K562 (cell line): Measurements from ENCODE around the gene ZNF609. TPM values are rescaled to one million over a fixed set of nuclear protein-coding genes. Genes with fewer than 3 reads are reported as not detected.

Experiments
- ATAC-seq: fragments of 200-7000 bp; cut with Tn5 transposase; 3 replicates; pipeline ENCODE4 v1.9.1; 2020; ENCODE audit warnings: moderate library complexity
- BruUV-seq: library from RNA; stranded (reverse); fragments of 400-500 nt; replicated peaks from 2 replicates; lab custom pipeline; 2021; lab: Mats Ljungman, UMichigan
- CTCF ChIA-PET: fragments of 300-600 bp; formaldehyde crosslinking; extraction: SDS; loops from one replicate; lab custom pipeline; 2021; ENCODE audit warnings: low intra/inter-chr PET ratio; lab: Yijun Ruan, JAX
- POLR2A ChIA-PET: fragments of 300-600, 350-650 bp; sonication (Branson Sonifier 250); formaldehyde crosslinking; extraction: SDS; loops from one replicate; lab custom pipeline; 2021; ENCODE audit warnings: antibody characterized with exemption, inconsistent platforms; lab: Yijun Ruan, JAX
- DNase-seq, 4 experiments: peaks; one replicate each; pipeline versions ENCODE4 v3.0.0 to v3.0.0-alpha.2; 2011 to 2018; ENCODE audit warnings: low spot score in 3 of 4, mixed read lengths in 3 of 4; ENCODE audit errors: extremely low read depth in 1 of 4
- FAIRE-seq: peaks from 2 replicates; lab custom pipeline; 2011; peaks lifted over from hg19 to GRCh38; lab: Jason Lieb, UNC
- H2AFZ ChIP-seq: 2 replicates; pipeline ENCODE4 v1.6.0; 2011; ENCODE audit warnings: low read depth, low read length, control low read depth, inconsistent platforms
- H3K27ac ChIP-seq: fragments of 200-600 bp; 3 replicates; pipeline ENCODE4 v1.8.0; 2011; ENCODE audit warnings: low read depth, mild to moderate bottlenecking, control low read depth, inconsistent platforms, low read length, moderate library complexity, mixed read lengths; ENCODE audit errors: extremely low read depth
- H3K27me3 ChIP-seq, 2 experiments: fragments of 300-600 bp in 1 of 2; 2 replicates in 1 of 2; 3 replicates in 1 of 2; pipeline versions ENCODE4 v1.6.0 to v1.8.0; 2011; ENCODE audit warnings: inconsistent platforms in 2 of 2, low read length in 2 of 2, mild to moderate bottlenecking in 1 of 2, mixed read lengths in 1 of 2, moderate library complexity in 1 of 2; ENCODE audit not compliant: control insufficient read depth in 2 of 2, insufficient read depth in 2 of 2
- H3K36me3 ChIP-seq: fragments of 300-600 bp; 3 replicates; pipeline ENCODE4 v1.8.0; 2011; ENCODE audit warnings: mild to moderate bottlenecking, low read length, inconsistent platforms; ENCODE audit not compliant: control insufficient read depth, insufficient read depth
- H3K4me1 ChIP-seq, 2 experiments: fragments of 200-600 bp in 1 of 2; replicated peaks in 1 of 2; 2 replicates in 1 of 2; 3 replicates in 1 of 2; pipeline versions ENCODE4 v1.5.1 to v1.8.0; 2011; ENCODE audit warnings: inconsistent platforms in 2 of 2, low read length in 2 of 2, mild to moderate bottlenecking in 1 of 2, mixed read lengths in 1 of 2, moderate library complexity in 1 of 2; ENCODE audit not compliant: control insufficient read depth in 2 of 2, insufficient read depth in 2 of 2
- H3K4me2 ChIP-seq: 2 replicates; pipeline ENCODE4 v1.6.1; 2011; ENCODE audit warnings: low read length, control low read depth, inconsistent platforms, mixed read lengths; ENCODE audit not compliant: insufficient read depth
- H3K4me3 ChIP-seq: fragments of 200-600 bp; sonication (generic), shearing (Covaris generic); 2 replicates; pipeline ENCODE4 v1.5.1; 2016; ENCODE audit warnings: control low read depth, inconsistent platforms
- H3K79me2 ChIP-seq: fragments of 200-600 bp; 3 replicates; pipeline ENCODE4 v1.8.0; 2011; ENCODE audit warnings: low read length, inconsistent platforms; ENCODE audit not compliant: control insufficient read depth, insufficient read depth
- H3K9ac ChIP-seq, 2 experiments: 2 replicates each; pipeline versions ENCODE4 v1.6.0 to v1.6.1; 2011; ENCODE audit warnings: low read depth in 2 of 2, low read length in 2 of 2, control low read depth in 1 of 2, inconsistent platforms in 1 of 2, mild to moderate bottlenecking in 1 of 2, mixed read lengths in 1 of 2; ENCODE audit not compliant: insufficient read depth in 1 of 2
- H3K9me1 ChIP-seq: one replicate; pipeline ENCODE4 v1.6.0; 2011; ENCODE audit warnings: inconsistent platforms, mild to moderate bottlenecking, low read length, moderate library complexity; ENCODE audit not compliant: control insufficient read depth, insufficient read depth
- H3K9me3 ChIP-seq: replicated peaks from 2 replicates; pipeline ENCODE4 v1.5.1; 2011; ENCODE audit warnings: low read depth, low read length, inconsistent platforms; ENCODE audit not compliant: control insufficient read depth, insufficient read depth
- H4K20me1 ChIP-seq: replicated peaks from 2 replicates; pipeline ENCODE4 v1.6.1; 2011; ENCODE audit warnings: low read length, inconsistent platforms, mixed read lengths; ENCODE audit not compliant: control insufficient read depth, insufficient read depth
- RAD21 ChIP-seq, 2 experiments: fragments of 250-450 bp in 1 of 2; fragments of 450-650 bp in 1 of 2; sonication (Bioruptor Pico) in 1 of 2; formaldehyde crosslinking in 1 of 2; IDR thresholded peaks in 1 of 2; conservative IDR thresholded peaks in 1 of 2; 2 replicates each; pipeline versions ENCODE4 v1.4.0 to v1.8.0; 2020 to 2022; ENCODE audit warnings: mild to moderate bottlenecking in 2 of 2, moderate library complexity in 1 of 2
- WGBS: fragments of 100-300 bp; shearing (Covaris generic); methylation state at CpG from one replicate; pipeline ENCODE4 v1.1.6; 2016; ENCODE audit warnings: low coverage, mixed read lengths; ENCODE audit not compliant: insufficient coverage; ENCODE audit errors: missing lambda C conversion rate; 5-methylcytosine and 5-hydroxymethylcytosine counted together
- in situ Hi-C: fragments of 300-500 bp; cut with MboI; formaldehyde crosslinking; loops from 4 replicates; pipeline ENCODE4 v1.15.0; 2018; ENCODE audit warnings: inconsistent platforms, mixed read lengths
- intact Hi-C: fragments of 100-400 bp; cut with micrococcal nuclease; formaldehyde crosslinking; loops from 2 replicates; pipeline ENCODE4 v1.14.2; 2022
- polyA plus RNA-seq, 8 experiments: library from polyadenylated mRNA; depleted of rRNA in 4 of 8; stranded (reverse) in 5 of 8; unstranded in 3 of 8; fragments of >200 nt; fragmentation: Nextera tagmentation in 2 of 8; fragmentation: Illumina TruSeq in 1 of 8; extraction: Ambion mirVana in 2 of 8; extraction: Trizol in 1 of 8; gene quantifications; 2 replicates each; pipeline versions ENCODE4 v1.2.1 to v1.2.3, GENCODE V29; 2011 to 2014; ENCODE audit warnings: inconsistent platforms in 1 of 8, missing spikeins in 1 of 8
- total RNA-seq, 7 experiments: library from RNA; depleted of rRNA in 6 of 7; stranded (reverse); fragments of >200 nt in 6 of 7; fragmentation: Illumina TruSeq in 2 of 7; extraction: Trizol in 2 of 7; gene quantifications; 2 replicates each; pipeline versions ENCODE4 v1.2.1 to v1.2.3, GENCODE V29; 2011 to 2021; ENCODE audit warnings: low replicate concordance in 1 of 7
- TF ChIP-seq, protein P1 (sequence below), 3 experiments: IDR thresholded peaks in 2 of 3; conservative IDR thresholded peaks in 1 of 3; 2 replicates each; pipeline ENCODE4 v1.5.1; 2011 to 2012; ENCODE audit warnings: low read length in 3 of 3, mild to moderate bottlenecking in 3 of 3, control low read depth in 2 of 3, improper control_type of control experiment in 1 of 3, inconsistent platforms in 1 of 3, low read depth in 1 of 3, mixed read lengths in 1 of 3, moderate library complexity in 1 of 3; ENCODE audit not compliant: insufficient read depth in 2 of 3
- TF ChIP-seq, protein P2 (sequence below), 2 experiments: fragments of 450-650 bp; formaldehyde crosslinking in 1 of 2; IDR thresholded peaks; 2 replicates each; pipeline versions ENCODE4 v1.4.0 to v1.6.1; 2014 to 2020; ENCODE audit warnings: mild to moderate bottlenecking in 2 of 2, borderline replicate concordance in 1 of 2, low read depth in 1 of 2
- TF ChIP-seq, protein P3 (sequence below): fragments of 200-800 bp; sonication (Bioruptor generic); IDR thresholded peaks from 2 replicates; pipeline ENCODE4 v1.6.1; 2017; ENCODE audit warnings: missing genetic modification characterization, missing compliant biosample characterization

Gene ZNF609
- total and polyA plus RNA-seq, 9 of the 15 experiments (the other 6 are each of a cell fraction or from before 2014, with no cell fraction given) = 3.0 to 38.7 (median 17.8) TPM

DNA sequence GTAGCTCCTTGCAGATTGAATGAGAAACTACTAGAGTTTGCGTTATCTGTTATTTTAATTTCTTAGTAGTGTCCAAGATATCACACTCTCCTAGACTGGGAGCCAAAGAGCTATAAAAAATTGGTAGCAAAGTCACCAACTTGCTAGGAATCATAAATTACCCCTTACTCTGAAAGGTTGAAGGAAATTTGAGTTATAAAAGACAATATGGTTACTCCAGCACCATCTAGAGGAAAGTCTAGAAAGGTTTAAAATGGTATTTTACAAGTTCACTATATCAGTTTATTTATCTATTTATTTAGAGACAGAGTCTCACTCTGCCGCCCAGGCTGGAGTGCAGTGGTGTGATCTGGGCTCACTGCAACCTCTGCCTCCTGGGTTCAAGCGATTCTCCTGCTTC lies 193.4 kb downstream of the ZNF609 start:
- Histone ChIP-seq H3K9me1 (no peaks in the 10 kb centered on the region), H3K4me2 (no peak overlapping the region), H3K9me3 (no peaks in the 10 kb centered on the region), H2AFZ (no peak overlapping the region), H3K27me3 (no peaks in the 10 kb centered on the region), H3K4me3 (no peak overlapping the region), H3K36me3 (peaks cover 10% of the 10 kb centered on the region; the same call in 2 of the 3 replicates), H3K79me2 (peaks cover 25% of the 10 kb centered on the region), H3K4me1 (no peaks in the 10 kb centered on the region; a peak in 2 of 5 replicates), H3K9ac (no peak overlapping the region), H3K27ac (no peak overlapping the region), H4K20me1 (no peaks in the 10 kb centered on the region)
- peak; percentile 40; the same call in 2 of the 3 replicates for ATAC-seq
- in situ Hi-C loops (loop anchor here (25.0 kb wide), 1 partner anchor 441 kb away; no protein-coding TSS in a partner anchor), intact Hi-C loops (loop anchor here (10.0 kb wide), 1 partner anchor 229 kb away; no protein-coding TSS in a partner anchor)
- ChIA-PET POLR2A (interaction anchor here (0.7 to 1.3 kb wide), 3 partner anchors 15 to 19 kb away, joined by 3 to 4 read pairs (median 3); no protein-coding TSS in a partner anchor), CTCF (interaction anchor here (0.6 to 1.6 kb wide), 4 partner anchors 49 to 444 kb away, joined by 3 to 6 read pairs (median 3); no protein-coding TSS in a partner anchor)
- 62% methylated on average over 3 of the region's 3 CpGs for WGBS
- no peak for DNase-seq
- no TSS peak for BruUV-seq
- FAIRE-seq = peak; percentile 6
- TF ChIP-seq, protein P1, sequence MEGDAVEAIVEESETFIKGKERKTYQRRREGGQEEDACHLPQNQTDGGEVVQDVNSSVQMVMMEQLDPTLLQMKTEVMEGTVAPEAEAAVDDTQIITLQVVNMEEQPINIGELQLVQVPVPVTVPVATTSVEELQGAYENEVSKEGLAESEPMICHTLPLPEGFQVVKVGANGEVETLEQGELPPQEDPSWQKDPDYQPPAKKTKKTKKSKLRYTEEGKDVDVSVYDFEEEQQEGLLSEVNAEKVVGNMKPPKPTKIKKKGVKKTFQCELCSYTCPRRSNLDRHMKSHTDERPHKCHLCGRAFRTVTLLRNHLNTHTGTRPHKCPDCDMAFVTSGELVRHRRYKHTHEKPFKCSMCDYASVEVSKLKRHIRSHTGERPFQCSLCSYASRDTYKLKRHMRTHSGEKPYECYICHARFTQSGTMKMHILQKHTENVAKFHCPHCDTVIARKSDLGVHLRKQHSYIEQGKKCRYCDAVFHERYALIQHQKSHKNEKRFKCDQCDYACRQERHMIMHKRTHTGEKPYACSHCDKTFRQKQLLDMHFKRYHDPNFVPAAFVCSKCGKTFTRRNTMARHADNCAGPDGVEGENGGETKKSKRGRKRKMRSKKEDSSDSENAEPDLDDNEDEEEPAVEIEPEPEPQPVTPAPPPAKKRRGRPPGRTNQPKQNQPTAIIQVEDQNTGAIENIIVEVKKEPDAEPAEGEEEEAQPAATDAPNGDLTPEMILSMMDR (IDR thresholded peaks at IDR 0.05 in 2 of 3, conservative IDR thresholded peaks at IDR 0.05 in 1 of 3; ENCODE audit: insufficient read depth in 2 of 3, low read depth in 1 of 3, low read length in 3 of 3) = peak in 2 of 3 experiments; percentile 8 to 51; a peak in 3 of 6 replicates
- TF ChIP-seq, protein P2, sequence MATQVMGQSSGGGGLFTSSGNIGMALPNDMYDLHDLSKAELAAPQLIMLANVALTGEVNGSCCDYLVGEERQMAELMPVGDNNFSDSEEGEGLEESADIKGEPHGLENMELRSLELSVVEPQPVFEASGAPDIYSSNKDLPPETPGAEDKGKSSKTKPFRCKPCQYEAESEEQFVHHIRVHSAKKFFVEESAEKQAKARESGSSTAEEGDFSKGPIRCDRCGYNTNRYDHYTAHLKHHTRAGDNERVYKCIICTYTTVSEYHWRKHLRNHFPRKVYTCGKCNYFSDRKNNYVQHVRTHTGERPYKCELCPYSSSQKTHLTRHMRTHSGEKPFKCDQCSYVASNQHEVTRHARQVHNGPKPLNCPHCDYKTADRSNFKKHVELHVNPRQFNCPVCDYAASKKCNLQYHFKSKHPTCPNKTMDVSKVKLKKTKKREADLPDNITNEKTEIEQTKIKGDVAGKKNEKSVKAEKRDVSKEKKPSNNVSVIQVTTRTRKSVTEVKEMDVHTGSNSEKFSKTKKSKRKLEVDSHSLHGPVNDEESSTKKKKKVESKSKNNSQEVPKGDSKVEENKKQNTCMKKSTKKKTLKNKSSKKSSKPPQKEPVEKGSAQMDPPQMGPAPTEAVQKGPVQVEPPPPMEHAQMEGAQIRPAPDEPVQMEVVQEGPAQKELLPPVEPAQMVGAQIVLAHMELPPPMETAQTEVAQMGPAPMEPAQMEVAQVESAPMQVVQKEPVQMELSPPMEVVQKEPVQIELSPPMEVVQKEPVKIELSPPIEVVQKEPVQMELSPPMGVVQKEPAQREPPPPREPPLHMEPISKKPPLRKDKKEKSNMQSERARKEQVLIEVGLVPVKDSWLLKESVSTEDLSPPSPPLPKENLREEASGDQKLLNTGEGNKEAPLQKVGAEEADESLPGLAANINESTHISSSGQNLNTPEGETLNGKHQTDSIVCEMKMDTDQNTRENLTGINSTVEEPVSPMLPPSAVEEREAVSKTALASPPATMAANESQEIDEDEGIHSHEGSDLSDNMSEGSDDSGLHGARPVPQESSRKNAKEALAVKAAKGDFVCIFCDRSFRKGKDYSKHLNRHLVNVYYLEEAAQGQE (IDR thresholded peaks at IDR 0.05; ENCODE audit: borderline replicate concordance) = peak; percentile 47; the same call in 1 of the 2 replicates
- TF ChIP-seq, protein P2 (CRISPR knock-in tag; IDR thresholded peaks at IDR 0.05; ENCODE audit: low read depth) = no peak
- TF ChIP-seq RAD21 (CRISPR knock-in tag; conservative IDR thresholded peaks at IDR 0.05 in 1 of 2, IDR thresholded peaks at IDR 0.05 in 1 of 2) = peak; percentile 54 to 65
- TF ChIP-seq, protein P3, sequence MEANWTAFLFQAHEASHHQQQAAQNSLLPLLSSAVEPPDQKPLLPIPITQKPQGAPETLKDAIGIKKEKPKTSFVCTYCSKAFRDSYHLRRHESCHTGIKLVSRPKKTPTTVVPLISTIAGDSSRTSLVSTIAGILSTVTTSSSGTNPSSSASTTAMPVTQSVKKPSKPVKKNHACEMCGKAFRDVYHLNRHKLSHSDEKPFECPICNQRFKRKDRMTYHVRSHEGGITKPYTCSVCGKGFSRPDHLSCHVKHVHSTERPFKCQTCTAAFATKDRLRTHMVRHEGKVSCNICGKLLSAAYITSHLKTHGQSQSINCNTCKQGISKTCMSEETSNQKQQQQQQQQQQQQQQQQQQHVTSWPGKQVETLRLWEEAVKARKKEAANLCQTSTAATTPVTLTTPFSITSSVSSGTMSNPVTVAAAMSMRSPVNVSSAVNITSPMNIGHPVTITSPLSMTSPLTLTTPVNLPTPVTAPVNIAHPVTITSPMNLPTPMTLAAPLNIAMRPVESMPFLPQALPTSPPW = no peak
